Transverse colon (tissue), 4 donors: Measurements from ENCODE around the gene GPC6. TPM values are rescaled to one million over a fixed set of nuclear protein-coding genes. Genes with fewer than 3 reads are reported as not detected.

ENCODE experiments used
- DNase-seq: peaks from one replicate; pipeline ENCODE4 v3.0.0-alpha.2; 2019
- H3K27ac ChIP-seq, 4 donors: fragments of 200-600 bp; sonication (generic); 2 replicates each; pipeline ENCODE4 v1.5.1; 2016 to 2018; ENCODE audit warnings: inconsistent platforms in 4 of 4
- H3K27me3 ChIP-seq: fragments of 200-600 bp; sonication (generic); 2 replicates; pipeline ENCODE4 v1.5.1; 2017; ENCODE audit warnings: inconsistent platforms
- H3K36me3 ChIP-seq, 4 donors: fragments of 200-600 bp; sonication (generic); 2 replicates each; pipeline ENCODE4 v1.5.1; 2017 to 2019; ENCODE audit warnings: inconsistent platforms in 4 of 4
- H3K4me1 ChIP-seq, 4 donors: fragments of 200-600 bp; sonication (generic); 2 replicates each; pipeline ENCODE4 v1.5.1; 2017 to 2020; ENCODE audit warnings: inconsistent platforms in 4 of 4
- H3K4me3 ChIP-seq, 4 donors: fragments of 200-600 bp; sonication (generic); 1 replicate in 1 of 4; 2 replicates in 3 of 4; pipeline versions ENCODE4 v1.5.1 to v1.6.1; 2017 to 2019; ENCODE audit warnings: inconsistent platforms in 4 of 4
- H3K9me3 ChIP-seq, 2 donors: fragments of 200-600 bp; sonication (generic); 2 replicates each; pipeline ENCODE4 v1.5.1; 2017 to 2019; ENCODE audit warnings: inconsistent platforms in 2 of 2
- CTCF ChIP-seq, 5 experiments: fragments of 200-600 bp in 3 of 5; fragments of 450-650 bp in 2 of 5; sonication (generic) in 3 of 5; IDR thresholded peaks; 1 replicate in 2 of 5; 2 replicates in 3 of 5; pipeline ENCODE4 v1.5.1; 2016 to 2017; ENCODE audit warnings: antibody characterized with exemption in 5 of 5, inconsistent platforms in 3 of 5, mild to moderate bottlenecking in 2 of 5, moderate library complexity in 1 of 5
- EP300 ChIP-seq: sonication (generic); formaldehyde crosslinking; IDR thresholded peaks from one replicate; pipeline ENCODE4 v1.6.1; 2017; ENCODE audit warnings: antibody characterized with exemption, low read depth
- POLR2A ChIP-seq: fragments of 450-650 bp; IDR thresholded peaks from one replicate; pipeline ENCODE4 v1.6.1; 2016; ENCODE audit warnings: antibody characterized with exemption, mild to moderate bottlenecking, moderate library complexity
- POLR2AphosphoS5 ChIP-seq, 3 donors: sonication (generic); formaldehyde crosslinking; IDR thresholded peaks; one replicate each; pipeline ENCODE4 v1.6.1; 2016; ENCODE audit warnings: antibody characterized with exemption in 3 of 3
- WGBS, 2 donors: methylation state at CpG; one replicate each; pipeline ENCODE4 v1.1.5; 2018; ENCODE audit warnings: low coverage in 1 of 2; 5-methylcytosine and 5-hydroxymethylcytosine counted together
- in situ Hi-C, 4 donors: fragments of 200-750 bp; cut with MboI; loops; one replicate each; pipeline versions ENCODE4 v1.15.0 to v1.15.1; 2017; ENCODE audit warnings: low sequenced_read_pairs in 3 of 4, low pct_ligation_motif_present in 1 of 4, low pct_unique_long_range_greater_than_20kb in 1 of 4
- intact Hi-C: fragments of 100-400 bp; cut with DNase I; formaldehyde crosslinking; loops from one replicate; pipeline ENCODE4 v1.15.1; 2023; ENCODE audit warnings: low total_unique reads
- total RNA-seq, 4 donors: library from RNA; depleted of rRNA; stranded (reverse); fragments of >200 nt; gene quantifications; one replicate each; pipeline ENCODE4 v1.1.0, GENCODE V29; 2016

Gene GPC6
- total RNA-seq, 4 donors from 2014 or later, result 0.75 to 5.7 (median 4.0) TPM

- Histone ChIP-seq H3K27me3 (no peaks in the 10 kb centered on the region), H3K4me3 (no peak overlapping the region), H3K9me3 (no peaks in the 10 kb centered on the region), H3K36me3 (no peaks in the 10 kb centered on the region), H3K4me1 (peaks cover 0 to 10% (median 1%) of the 10 kb centered on the region in 4 donors), H3K27ac (peak overlapping the region in 2 of 4 donors; percentile 13 to 37)
- TF ChIP-seq POLR2AphosphoS5 (IDR thresholded peaks at IDR 0.05) (no peak), POLR2A (no peak), EP300 (no peak), CTCF (IDR thresholded peaks at IDR 0.05) (no peak)
- DNase-seq, result no peak
- in situ Hi-C loops (no loop called here), intact Hi-C loops (no loop called here)
- WGBS, 2 donors, result 72 to 74% methylated on average over 8 of the region's 8 CpGs
Measured at GRCh38 chr13:94309997-94310855, 1083.6 kb downstream of the GPC6 start.

GRCh38 chr13:94311893-94312292, 1085.3 kb downstream of the GPC6 start:
- in situ Hi-C loops (no loop called here), intact Hi-C loops (no loop called here)
- no peak overlapping the region for H3K4me3 ChIP-seq
- H3K4me1 ChIP-seq, result peaks cover 0 to 3% (median 0%) of the 10 kb centered on the region in 4 donors
- TF ChIP-seq EP300, result no peak
- H3K27me3 ChIP-seq, result no peaks in the 10 kb centered on the region
- no peaks in the 10 kb centered on the region for H3K9me3 ChIP-seq
- H3K36me3 ChIP-seq, result no peaks in the 10 kb centered on the region
- 71 to 92% methylated on average over 1 to 2 of the region's 2 CpGs for WGBS, 2 donors
- no peak overlapping the region for H3K27ac ChIP-seq
- no peak for DNase-seq

- no peak for DNase-seq
- Histone ChIP-seq H3K36me3 (no peaks in the 10 kb centered on the region), H3K9me3 (no peaks in the 10 kb centered on the region), H3K27me3 (no peaks in the 10 kb centered on the region), H3K4me1 (peaks cover 0 to 8% (median 0%) of the 10 kb centered on the region in 4 donors), H3K27ac (peak overlapping the region in 1 of 4 donors; percentile 14), H3K4me3 (no peak overlapping the region)
- intact Hi-C loops (no loop called here), in situ Hi-C loops (no loop called here)
- 74% methylated on average over 11 to 15 of the region's 15 CpGs for WGBS, 2 donors
- TF ChIP-seq POLR2AphosphoS5 (IDR thresholded peaks at IDR 0.05), result no peak
- no peak for TF ChIP-seq CTCF (IDR thresholded peaks at IDR 0.05)
- no peak for TF ChIP-seq EP300
- no peak for TF ChIP-seq POLR2A
Measured at GRCh38 chr13:94312511-94313216, 1086.1 kb downstream of the GPC6 start.

- DNase-seq, result no peak
- 75 to 82% methylated on average over 3 of the region's 3 CpGs for WGBS, 2 donors
- intact Hi-C loops (no loop called here), in situ Hi-C loops (no loop called here)
- Histone ChIP-seq H3K27ac (no peak overlapping the region), H3K27me3 (no peaks in the 10 kb centered on the region), H3K9me3 (no peaks in the 10 kb centered on the region), H3K36me3 (no peaks in the 10 kb centered on the region), H3K4me1 (peaks cover 0 to 8% (median 0%) of the 10 kb centered on the region in 4 donors), H3K4me3 (no peak overlapping the region)
- no peak for TF ChIP-seq POLR2A
- TF ChIP-seq EP300, result no peak
- no peak for TF ChIP-seq POLR2AphosphoS5 (IDR thresholded peaks at IDR 0.05)
- TF ChIP-seq CTCF (IDR thresholded peaks at IDR 0.05), result no peak
Measured at GRCh38 chr13:94313321-94313910, 1086.8 kb downstream of the GPC6 start.
